ENCODE results near the gene TOP1.

TOP1 gene

GRCh38 chr20:41148942-41149341 is 120.3 kb downstream of the TOP1 start:
- no peak for DNase-seq

DNA sequence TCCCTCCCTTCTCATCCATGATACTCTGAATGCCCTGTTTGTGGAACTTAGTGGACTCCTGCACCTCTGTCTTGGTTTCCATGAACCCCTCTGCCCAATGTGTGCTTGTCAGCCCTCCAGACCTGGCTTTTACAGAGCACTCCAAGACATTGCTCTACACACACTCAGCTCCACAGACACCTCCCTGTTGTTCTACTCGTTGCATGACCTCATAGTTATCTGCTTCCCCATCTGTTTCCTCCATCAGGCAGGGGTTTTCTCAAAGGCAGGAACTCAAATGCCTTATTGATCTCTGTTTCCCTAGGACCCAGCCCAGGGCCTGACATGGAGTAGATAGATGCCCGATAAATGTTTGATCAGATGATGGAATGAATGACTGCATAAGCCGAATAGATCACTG is 122.0 kb downstream of the TOP1 start:
- no peak for DNase-seq

GRCh38 chr20:41151134-41151869 is 122.7 kb downstream of the TOP1 start:
- DNase-seq = no peak

DNA sequence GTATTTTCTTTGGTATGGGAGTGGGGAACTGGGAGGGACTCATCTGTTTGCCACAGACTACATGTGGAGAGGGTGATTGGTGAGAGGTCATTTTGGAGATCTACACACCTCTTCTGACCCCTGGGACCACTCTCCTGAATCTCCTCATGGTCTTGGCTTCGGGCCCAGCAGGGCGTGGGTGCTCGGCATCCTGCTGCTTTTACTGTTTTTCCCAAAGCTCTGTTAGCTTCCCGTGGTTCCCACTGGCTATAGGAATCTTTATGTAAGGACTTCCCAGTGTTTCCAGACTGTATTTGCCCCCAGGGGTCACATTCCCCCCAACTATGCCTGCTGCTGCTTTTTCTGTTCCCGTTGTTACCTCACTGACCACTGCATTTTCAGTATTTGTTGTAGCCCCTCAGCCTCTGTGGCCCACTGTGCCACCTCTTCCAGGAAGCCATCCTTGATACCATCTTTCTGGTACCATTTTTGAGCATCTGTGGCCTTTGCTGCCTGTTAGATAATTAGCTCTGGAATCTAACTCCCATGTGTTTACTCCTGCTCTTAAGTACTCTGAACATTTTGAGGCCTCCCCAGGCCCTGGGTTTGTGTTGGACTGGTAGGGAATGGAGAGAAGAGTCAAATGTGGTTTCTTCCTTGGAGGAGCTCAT is 123.6 kb downstream of the TOP1 start:
- DNase-seq = no peak

GRCh38 chr20:41154436-41155176 is 126.0 kb downstream of the TOP1 start:
- DNase-seq = no peak

DNA sequence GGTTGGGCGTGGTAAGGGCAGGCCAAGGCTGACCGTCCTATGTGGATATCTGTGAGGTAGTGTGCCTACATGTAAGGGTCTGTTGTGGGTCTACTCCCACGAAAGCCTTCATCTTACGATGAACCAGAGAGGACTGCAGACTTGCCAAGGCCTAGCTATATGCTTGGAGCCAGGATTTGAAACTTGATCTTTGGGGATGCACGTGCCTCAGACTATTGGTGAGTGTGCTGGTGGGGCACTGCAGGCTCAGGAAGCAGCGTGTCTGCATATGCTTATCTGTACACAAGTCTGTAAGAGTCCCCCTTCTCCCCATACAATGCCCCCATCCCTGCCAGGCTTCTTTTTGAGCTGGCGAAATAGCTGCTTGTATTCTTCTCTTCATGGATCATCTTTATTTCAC is 126.6 kb downstream of the TOP1 start:
- DNase-seq = no peak

DNA sequence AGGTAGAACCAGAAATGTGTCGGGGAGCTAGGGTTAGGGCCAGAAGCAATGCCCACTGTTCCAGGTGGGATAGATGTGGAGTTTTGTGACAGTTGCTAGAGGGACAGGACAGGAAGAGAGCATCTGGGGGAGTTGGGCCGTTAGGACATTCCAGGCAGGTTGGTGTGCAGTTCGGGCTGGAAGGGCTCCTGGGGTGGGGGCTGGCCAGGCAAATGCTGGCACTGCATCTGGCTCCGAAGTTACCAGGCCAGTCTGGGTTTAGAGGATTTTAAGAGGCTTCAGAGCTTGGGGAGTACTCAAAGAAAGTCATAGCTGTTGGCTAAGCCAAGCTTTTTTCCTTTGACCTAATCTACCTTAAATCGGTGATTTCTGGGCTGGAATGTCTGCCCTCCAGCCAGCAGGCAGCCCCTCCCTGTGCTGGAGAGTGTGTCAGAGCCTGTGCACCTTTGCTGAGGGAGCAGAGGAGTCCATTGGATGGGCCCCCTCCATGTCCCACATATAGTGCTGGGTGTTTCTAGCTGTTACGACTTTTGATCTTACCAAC is 129.5 kb downstream of the TOP1 start:
- peak; percentile 67 for DNase-seq

GRCh38 chr20:41159547-41159946 is 130.9 kb downstream of the TOP1 start:
- DNase-seq = peak; percentile 78

DNA sequence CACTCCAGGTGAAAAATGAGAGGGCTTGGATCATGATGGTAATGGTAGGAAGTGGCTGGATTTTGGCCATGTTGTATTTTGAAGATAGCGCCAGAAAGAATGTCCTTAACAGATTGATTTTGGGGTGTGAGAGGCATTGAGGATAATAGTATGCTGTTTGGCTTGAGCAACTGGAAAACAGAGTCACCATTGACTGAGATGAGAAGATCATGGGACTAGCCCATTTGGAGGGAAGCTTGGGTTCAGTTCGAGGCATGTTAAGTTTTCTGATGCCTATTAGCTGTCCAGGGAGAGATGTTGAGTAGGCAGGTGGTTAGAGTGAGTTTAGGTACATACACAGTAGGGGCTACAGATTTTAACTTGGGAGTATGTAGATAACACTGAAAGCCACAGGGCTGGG is 132.1 kb downstream of the TOP1 start:
- DNase-seq = no peak

- DNase-seq = no peak
Observed at GRCh38 chr20:41161886-41162285, 133.3 kb downstream of the TOP1 start.

DNA sequence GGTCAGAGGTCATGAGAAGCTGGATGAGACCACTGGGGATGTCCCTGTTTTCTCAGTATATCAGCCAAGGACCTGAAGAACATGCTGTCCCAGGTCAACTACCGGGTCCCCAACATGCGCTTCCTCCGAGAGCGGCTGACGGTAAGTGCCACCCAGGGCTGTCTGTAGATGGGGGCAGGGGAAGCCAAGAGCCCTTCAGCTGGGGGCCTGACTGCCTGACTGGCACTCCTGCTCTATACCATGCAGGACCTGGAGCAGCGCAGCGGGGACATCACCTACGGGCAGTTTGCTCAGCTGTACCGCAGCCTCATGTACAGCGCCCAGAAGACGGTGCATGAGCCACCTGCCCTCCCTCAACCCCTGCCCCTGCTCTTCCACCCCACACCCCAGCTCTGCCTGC is 133.8 kb downstream of the TOP1 start:
- no peak for DNase-seq

GRCh38 chr20:41163821-41164220 is 135.2 kb downstream of the TOP1 start:
- DNase-seq = no peak

- no peak for DNase-seq
Observed at GRCh38 chr20:41165001-41165882, 136.6 kb downstream of the TOP1 start.

DNA sequence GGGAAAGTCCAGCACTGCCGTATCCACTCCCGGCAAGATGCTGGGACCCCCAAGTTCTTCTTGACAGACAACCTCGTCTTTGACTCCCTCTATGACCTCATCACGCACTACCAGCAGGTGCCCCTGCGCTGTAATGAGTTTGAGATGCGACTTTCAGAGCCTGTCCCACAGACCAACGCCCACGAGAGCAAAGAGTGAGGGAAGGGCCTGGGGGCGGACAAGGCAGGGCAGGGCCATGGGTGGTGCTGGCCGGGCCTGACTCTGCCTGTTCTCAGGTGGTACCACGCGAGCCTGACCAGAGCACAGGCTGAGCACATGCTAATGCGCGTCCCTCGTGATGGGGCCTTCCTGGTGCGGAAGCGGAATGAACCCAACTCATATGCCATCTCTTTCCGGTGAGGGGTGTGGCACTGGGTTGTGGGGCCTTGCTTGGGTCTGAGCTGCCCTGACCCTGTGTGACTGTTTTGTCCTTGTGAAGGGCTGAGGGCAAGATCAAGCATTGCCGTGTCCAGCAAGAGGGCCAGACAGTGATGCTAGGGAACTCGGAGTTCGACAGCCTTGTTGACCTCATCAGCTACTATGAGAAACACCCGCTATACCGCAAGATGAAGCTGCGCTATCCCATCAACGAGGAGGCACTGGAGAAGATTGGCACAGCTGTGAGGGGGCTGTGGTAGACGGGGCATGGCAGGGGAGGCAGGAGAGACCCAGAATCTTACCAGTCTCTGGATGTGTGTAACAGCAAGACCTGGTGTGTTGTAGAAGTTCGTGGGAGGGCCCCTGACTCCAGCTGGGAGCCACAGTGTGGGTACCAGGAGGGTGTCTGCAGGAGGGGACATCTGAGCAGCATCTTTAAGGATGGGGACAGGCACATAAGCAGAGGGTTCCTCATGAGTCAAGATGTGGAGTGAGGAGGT is 137.8 kb downstream of the TOP1 start:
- DNase-seq = no peak

GRCh38 chr20:41167118-41167470 is 138.5 kb downstream of the TOP1 start:
- DNase-seq = no peak

- no peak for DNase-seq
Observed at GRCh38 chr20:41167481-41168253, 139.0 kb downstream of the TOP1 start.

- no peak for DNase-seq
Observed at GRCh38 chr20:41168281-41169161, 139.9 kb downstream of the TOP1 start.

GRCh38 chr20:41169162-41169690 is 140.6 kb downstream of the TOP1 start:
- DNase-seq = no peak

DNA sequence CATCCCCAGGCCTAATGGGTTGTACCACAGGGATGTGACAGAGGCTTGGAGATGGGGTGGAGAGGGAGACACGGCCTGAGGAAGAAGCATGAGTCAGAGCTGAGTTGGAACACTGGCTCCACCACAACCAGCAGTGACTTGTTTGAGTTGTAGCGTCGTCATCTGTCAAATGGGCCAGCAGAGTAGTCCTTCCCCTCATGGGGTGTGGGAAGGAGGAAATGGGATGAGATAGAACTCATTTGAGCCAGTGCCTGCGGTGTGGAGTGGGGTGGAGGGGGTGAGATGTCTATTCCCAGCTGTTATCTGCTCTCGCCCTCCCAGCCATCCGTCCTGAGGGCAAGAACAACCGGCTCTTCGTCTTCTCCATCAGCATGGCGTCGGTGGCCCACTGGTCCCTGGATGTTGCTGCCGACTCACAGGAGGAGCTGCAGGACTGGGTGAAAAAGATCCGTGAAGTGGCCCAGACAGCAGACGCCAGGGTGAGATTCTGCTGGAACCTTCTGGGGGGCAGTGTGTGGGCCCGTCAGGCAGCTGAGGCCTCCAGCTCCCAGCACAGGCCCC is 141.2 kb downstream of the TOP1 start:
- no peak for DNase-seq

Measured in islet precursor cell (in vitro differentiated cells).